Mucosa of descending colon (tissue), 3 donors: Measurements from ENCODE around the gene SHC1. TPM values are rescaled to one million over a fixed set of nuclear protein-coding genes. Genes with fewer than 3 reads are reported as not detected.

ENCODE experiments used
- ATAC-seq: fragments of 200-7000 bp; cut with Tn5 transposase; one replicate; pipeline ENCODE4 v1.9.1; 2020; ENCODE audit warnings: mild to moderate bottlenecking, moderate library complexity
- DNase-seq, 3 donors: peaks; one replicate each; pipeline ENCODE4 v3.0.0-alpha.2; 2020
- H3K36me3 ChIP-seq: fragments of 200-600 bp; one replicate; pipeline ENCODE4 v1.8.0; 2021; ENCODE audit warnings: low read depth, mild to moderate bottlenecking
- H3K4me1 ChIP-seq: fragments of 200-600 bp; one replicate; pipeline ENCODE4 v1.8.0; 2021; ENCODE audit warnings: low read depth, mild to moderate bottlenecking
- H3K4me3 ChIP-seq: fragments of 200-600 bp; one replicate; pipeline ENCODE4 v1.8.0; 2021; ENCODE audit warnings: mild to moderate bottlenecking
- H3K9me3 ChIP-seq: fragments of 200-600 bp; one replicate; pipeline ENCODE4 v1.8.0; 2021; ENCODE audit warnings: mild to moderate bottlenecking
- intact Hi-C, 2 donors: fragments of 100-400 bp; cut with DNase I in 1 of 2; cut with micrococcal nuclease in 1 of 2; formaldehyde crosslinking; loops; one replicate each; pipeline versions ENCODE4 v1.11.0 to v1.11.1; 2022; cut with DNase I, micrococcal nuclease
- total RNA-seq, 3 donors: library from RNA; stranded (reverse); fragmentation: NEBNext Ultra II Directional in 2 of 3; extraction: Animal tissue kit (Norgen Biotek cat#: 25700) in 2 of 3; gene quantifications; one replicate each; pipeline versions ENCODE4 v1.2.1 to v1.2.4, GENCODE V29; 2021 to 2023
- TF ChIP-seq, protein P1 (sequence below): fragments of 200-600 bp; IDR thresholded peaks from one replicate; pipeline ENCODE4 v1.8.0; 2022; ENCODE audit warnings: antibody characterized with exemption, mild to moderate bottlenecking
- donor health status: DM: no; HTN: no; CAD: no; lungs with moderate emphysema.
- donor health status: DM: no; HTN: no; CAD: no.
- donor health status: DM: no; HTN: yes; CAD: no.

The SHC1 gene
- total RNA-seq, 3 donors from 2014 or later = 92.7 to 130 (median 122) TPM

DNA sequence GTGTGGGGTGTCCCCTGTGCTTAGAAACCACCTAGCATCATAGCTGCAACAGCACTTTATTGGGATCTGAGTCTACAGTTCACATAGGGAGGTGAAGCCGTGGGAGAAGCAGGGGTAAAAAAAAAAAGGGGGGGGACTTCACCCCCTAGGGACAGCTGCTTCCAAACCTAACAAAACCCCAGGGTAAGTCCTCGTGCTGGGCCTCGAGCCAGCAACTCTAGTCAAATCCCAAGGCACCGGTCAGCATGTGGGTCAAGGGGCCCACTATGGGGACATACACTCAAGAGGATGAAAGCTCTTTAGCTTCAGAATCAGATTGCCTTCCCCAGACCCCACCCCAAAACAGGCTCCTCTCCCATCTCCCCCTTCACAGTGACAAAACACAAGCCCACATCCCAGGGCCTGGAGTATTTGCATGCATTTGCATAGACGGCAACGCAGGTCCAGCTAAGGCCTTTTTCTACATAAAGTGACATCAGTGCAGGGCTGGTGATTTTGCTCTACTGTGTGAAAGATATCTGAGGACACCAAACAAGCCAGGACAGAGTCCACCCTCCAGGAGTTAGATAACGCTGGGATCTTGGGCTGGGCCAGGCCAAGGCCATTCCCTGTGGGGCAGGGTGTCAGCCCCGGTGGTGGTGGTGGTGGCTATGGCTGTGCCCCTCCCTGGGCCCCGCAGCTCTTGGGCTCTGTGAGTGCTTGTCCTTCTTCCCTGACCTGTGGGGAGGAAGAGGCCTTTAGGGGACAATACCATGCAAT lies 26.0 kb downstream of the SHC1 start:
- peak; percentile 47 for ATAC-seq
- TF ChIP-seq, protein P1, sequence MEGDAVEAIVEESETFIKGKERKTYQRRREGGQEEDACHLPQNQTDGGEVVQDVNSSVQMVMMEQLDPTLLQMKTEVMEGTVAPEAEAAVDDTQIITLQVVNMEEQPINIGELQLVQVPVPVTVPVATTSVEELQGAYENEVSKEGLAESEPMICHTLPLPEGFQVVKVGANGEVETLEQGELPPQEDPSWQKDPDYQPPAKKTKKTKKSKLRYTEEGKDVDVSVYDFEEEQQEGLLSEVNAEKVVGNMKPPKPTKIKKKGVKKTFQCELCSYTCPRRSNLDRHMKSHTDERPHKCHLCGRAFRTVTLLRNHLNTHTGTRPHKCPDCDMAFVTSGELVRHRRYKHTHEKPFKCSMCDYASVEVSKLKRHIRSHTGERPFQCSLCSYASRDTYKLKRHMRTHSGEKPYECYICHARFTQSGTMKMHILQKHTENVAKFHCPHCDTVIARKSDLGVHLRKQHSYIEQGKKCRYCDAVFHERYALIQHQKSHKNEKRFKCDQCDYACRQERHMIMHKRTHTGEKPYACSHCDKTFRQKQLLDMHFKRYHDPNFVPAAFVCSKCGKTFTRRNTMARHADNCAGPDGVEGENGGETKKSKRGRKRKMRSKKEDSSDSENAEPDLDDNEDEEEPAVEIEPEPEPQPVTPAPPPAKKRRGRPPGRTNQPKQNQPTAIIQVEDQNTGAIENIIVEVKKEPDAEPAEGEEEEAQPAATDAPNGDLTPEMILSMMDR = no peak
- Histone ChIP-seq H3K4me1 (peaks cover 8% of the 10 kb centered on the region), H3K4me3 (no peak overlapping the region), H3K9me3 (no peaks in the 10 kb centered on the region), H3K36me3 (no peaks in the 10 kb centered on the region)
- no peak for DNase-seq
- intact Hi-C loops = no loop called here

DNA sequence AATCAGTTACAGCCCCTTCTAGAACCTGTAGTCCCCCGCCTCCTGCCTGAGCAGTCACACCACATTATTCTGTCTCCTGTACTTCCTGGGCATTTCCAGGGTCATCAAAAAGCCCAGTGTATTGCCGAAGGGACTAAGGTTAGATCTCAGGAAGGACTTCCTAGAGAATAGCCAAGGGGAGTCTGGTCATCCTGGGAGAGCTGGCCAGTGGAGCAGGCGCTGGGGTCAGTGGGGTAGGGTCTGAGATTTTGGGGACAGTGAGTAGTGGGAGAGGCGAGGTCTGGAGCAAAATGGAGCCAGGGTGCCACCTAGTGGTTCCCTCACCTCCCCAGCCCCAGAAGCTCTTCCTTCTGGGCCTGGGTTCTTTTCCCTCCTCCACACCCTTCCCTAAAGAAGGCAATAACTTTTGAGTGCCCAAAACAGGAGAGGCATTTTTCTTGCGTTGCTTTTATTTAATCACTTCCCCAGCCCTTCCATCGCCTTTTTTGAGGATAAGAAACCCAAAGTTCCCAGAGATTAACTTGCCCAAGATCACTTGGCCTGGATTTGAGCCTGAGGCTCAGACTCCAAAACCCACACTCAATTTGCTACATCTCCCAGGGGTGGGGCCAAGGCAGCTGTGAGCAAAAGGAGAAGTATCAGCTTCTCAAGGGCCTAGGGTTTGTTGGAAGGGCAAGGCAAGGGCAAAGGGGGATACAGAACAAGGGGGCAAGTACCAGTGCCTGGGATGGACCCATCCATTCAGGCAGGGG lies 26.7 kb downstream of the SHC1 start:
- H3K4me1 ChIP-seq = peaks cover 8% of the 10 kb centered on the region

DNA sequence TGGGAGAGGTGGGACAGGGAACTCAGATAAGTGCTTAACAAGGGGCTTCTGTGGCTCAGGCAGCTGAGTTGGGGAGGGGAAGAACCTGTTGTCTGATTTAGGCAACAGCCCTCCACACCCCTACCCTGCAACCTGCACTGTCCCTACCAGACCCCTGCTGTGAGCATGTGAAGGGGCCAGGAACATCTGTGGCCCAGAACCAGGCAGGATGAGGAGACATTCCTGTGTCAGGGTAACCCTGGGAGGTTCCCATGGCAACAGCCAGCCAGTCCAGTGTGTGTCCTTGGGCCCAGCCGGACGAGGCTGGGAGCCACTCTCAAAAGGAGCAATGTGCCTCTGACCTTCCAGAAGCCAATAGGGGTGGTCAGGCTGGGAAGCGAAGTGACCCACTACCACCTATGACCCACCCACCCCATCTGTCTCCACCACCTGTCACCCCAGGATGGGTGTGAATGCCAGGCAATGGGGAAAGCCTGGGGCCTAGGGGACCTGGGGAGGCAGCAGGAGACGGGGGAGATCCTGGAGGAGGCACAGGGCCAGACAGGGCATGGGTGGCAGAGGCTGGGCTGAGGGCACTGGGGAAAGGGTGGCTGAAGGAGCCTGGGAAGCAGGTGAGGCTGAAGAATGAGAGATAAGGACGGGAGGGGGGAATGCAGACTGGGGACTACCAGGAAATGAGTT lies 29.1 kb downstream of the SHC1 start:
- DNase-seq (peak in 1 of 3 donors; percentile 56), ATAC-seq (no peak)
- Histone ChIP-seq H3K36me3 (no peaks in the 10 kb centered on the region), H3K9me3 (no peaks in the 10 kb centered on the region), H3K4me3 (no peak overlapping the region), H3K4me1 (peaks cover 8% of the 10 kb centered on the region)
- TF ChIP-seq, protein P1 = no peak
- intact Hi-C loops = no loop called here

More for the DNA sequence above, 26.7 kb downstream of the SHC1 start:
- Histone ChIP-seq H3K9me3 (no peaks in the 10 kb centered on the region), H3K36me3 (no peaks in the 10 kb centered on the region), H3K4me3 (no peak overlapping the region)
- TF ChIP-seq, protein P1 = peak; percentile 50
- intact Hi-C loops = no loop called here
- ATAC-seq = peak; percentile 60
- peak in 1 of 3 donors; percentile 72 for DNase-seq

DNA sequence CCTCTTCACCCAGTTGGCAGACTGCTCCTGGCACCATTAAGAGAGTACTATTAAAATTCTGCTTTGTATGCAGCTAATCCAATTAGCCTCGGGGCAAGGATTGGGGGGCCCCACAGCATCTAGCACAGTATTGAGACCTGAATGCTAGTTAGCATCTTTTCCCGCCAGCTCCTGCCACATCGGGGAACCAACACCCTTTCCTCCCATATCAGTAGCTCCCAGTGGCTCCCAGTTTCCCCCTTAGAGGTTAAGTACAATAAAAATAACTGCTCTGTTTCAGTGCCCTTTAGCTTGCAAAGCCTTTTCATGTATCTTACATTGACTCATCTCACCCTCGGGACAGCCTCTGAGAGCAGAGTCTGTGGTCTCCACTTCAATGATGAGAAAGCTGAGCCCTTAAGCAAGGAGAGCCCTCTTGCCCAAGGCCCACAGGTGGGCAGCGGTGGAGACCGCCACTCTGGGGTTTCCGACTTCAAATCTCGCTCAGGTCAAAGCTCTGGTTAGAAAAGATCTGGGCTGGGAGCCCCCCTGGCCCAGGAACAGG lies 29.8 kb downstream of the SHC1 start:
- DNase-seq (no peak), ATAC-seq (no peak)
- H3K4me1 ChIP-seq = peaks cover 10% of the 10 kb centered on the region
- intact Hi-C loops = no loop called here
- H3K36me3 ChIP-seq = no peaks in the 10 kb centered on the region
- TF ChIP-seq, protein P1 = no peak
- H3K9me3 ChIP-seq = no peaks in the 10 kb centered on the region
- H3K4me3 ChIP-seq = no peak overlapping the region

DNA sequence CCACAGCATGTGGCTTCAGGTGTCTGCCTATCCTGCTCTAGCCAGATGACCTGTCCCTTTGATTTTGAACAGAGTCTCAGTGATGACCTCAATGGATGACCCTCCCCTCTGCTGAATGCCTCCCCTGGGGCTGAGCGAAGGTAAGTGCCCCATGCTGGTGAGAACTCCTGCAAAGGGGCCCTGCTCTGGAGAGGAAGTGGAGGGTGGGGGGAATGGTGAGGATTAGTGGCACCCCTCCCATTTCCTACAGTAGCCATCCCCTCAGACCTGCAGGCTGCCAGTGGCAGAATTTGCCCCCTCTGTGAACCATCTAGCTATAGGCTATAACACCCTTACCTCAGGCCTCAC lies 30.4 kb downstream of the SHC1 start:
- H3K4me1 ChIP-seq = peaks cover 14% of the 10 kb centered on the region
- TF ChIP-seq, protein P1 = no peak
- DNase-seq = no peak
- no peaks in the 10 kb centered on the region for H3K36me3 ChIP-seq
- no peak overlapping the region for H3K4me3 ChIP-seq
- H3K9me3 ChIP-seq = no peaks in the 10 kb centered on the region
- intact Hi-C loops = no loop called here
- ATAC-seq = no peak
